Esophagus squamous epithelium (tissue), 5 donors: ENCODE results near the gene AK8. TPM values are rescaled to one million over a fixed set of nuclear protein-coding genes. Genes with fewer than 3 reads are reported as not detected.

Experiments used
- DNase-seq: peaks from one replicate; lab custom pipeline; 2025; lab: John Stamatoyannopoulos, UW
- H3K27ac ChIP-seq, 4 donors: fragments of 200-600 bp; sonication (generic); one replicate each; pipeline ENCODE4 v1.5.1; 2016 to 2019; ENCODE audit warnings: mild to moderate bottlenecking in 1 of 4
- H3K27me3 ChIP-seq, 4 donors: fragments of 200-600 bp; sonication (generic); 1 replicate in 3 of 4; 2 replicates in 1 of 4; pipeline versions ENCODE4 v1.5.1 to v1.6.0; 2017 to 2021; ENCODE audit warnings: antibody characterized with exemption in 1 of 4
- H3K36me3 ChIP-seq, 3 donors: fragments of 200-600 bp; sonication (generic); one replicate each; pipeline ENCODE4 v1.5.1; 2016 to 2019
- H3K4me1 ChIP-seq, 3 donors: fragments of 200-600 bp; sonication (generic); one replicate each; pipeline ENCODE4 v1.5.1; 2017 to 2019
- H3K4me3 ChIP-seq, 4 donors: fragments of 200-600 bp; sonication (generic); 1 replicate in 3 of 4; 2 replicates in 1 of 4; pipeline ENCODE4 v1.5.1; 2016 to 2019; ENCODE audit warnings: mild to moderate bottlenecking in 2 of 4, moderate library complexity in 1 of 4
- H3K9me3 ChIP-seq, 3 donors: fragments of 200-600 bp; sonication (generic); one replicate each; pipeline ENCODE4 v1.5.1; 2016 to 2019
- POLR2A ChIP-seq, 4 donors: fragments of 450-650 bp; IDR thresholded peaks; one replicate each; pipeline ENCODE4 v1.6.1; 2017; ENCODE audit warnings: antibody characterized with exemption in 4 of 4, mild to moderate bottlenecking in 4 of 4, moderate library complexity in 3 of 4
- WGBS, 2 donors: methylation state at CpG; one replicate each; pipeline ENCODE4 v1.1.5; 2018; 5-methylcytosine and 5-hydroxymethylcytosine counted together
- intact Hi-C: fragments of 100-400 bp; cut with DNase I; formaldehyde crosslinking; loops from one replicate; pipeline ENCODE4 v1.15.0; 2022
- total RNA-seq, 4 donors: library from RNA; depleted of rRNA; stranded (reverse); fragments of >200 nt; gene quantifications; one replicate each; pipeline ENCODE4 v1.1.0, GENCODE V29; 2016
- TF ChIP-seq, protein P1 (sequence below), 6 experiments: fragments of 450-650 bp in 4 of 6; fragments of 200-600 bp in 2 of 6; sonication (generic) in 2 of 6; IDR thresholded peaks; one replicate each; pipeline ENCODE4 v1.5.1; 2016 to 2019; ENCODE audit warnings: antibody characterized with exemption in 6 of 6, mild to moderate bottlenecking in 4 of 6, moderate library complexity in 4 of 6
- donor health status: DM: yes; HTN: yes; CAD: no.

Gene AK8
- total RNA-seq, 4 donors from 2014 or later, result 0.38 to 1.1 (median 0.48) TPM; not detected in 1

GRCh38 chr9:132762896-132763295 is 115.2 kb downstream of the AK8 start:
- H3K27me3 ChIP-seq, result no peaks in the 10 kb centered on the region
- no peaks in the 10 kb centered on the region for H3K4me1 ChIP-seq
- TF ChIP-seq POLR2A (IDR thresholded peaks at IDR 0.05), result no peak
- TF ChIP-seq, protein P1, sequence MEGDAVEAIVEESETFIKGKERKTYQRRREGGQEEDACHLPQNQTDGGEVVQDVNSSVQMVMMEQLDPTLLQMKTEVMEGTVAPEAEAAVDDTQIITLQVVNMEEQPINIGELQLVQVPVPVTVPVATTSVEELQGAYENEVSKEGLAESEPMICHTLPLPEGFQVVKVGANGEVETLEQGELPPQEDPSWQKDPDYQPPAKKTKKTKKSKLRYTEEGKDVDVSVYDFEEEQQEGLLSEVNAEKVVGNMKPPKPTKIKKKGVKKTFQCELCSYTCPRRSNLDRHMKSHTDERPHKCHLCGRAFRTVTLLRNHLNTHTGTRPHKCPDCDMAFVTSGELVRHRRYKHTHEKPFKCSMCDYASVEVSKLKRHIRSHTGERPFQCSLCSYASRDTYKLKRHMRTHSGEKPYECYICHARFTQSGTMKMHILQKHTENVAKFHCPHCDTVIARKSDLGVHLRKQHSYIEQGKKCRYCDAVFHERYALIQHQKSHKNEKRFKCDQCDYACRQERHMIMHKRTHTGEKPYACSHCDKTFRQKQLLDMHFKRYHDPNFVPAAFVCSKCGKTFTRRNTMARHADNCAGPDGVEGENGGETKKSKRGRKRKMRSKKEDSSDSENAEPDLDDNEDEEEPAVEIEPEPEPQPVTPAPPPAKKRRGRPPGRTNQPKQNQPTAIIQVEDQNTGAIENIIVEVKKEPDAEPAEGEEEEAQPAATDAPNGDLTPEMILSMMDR (IDR thresholded peaks at IDR 0.05), result no peak
- WGBS, 2 donors, result 82 to 92% methylated on average over 4 of the region's 4 CpGs
- no peak overlapping the region for H3K4me3 ChIP-seq
- no peak overlapping the region for H3K27ac ChIP-seq
- H3K36me3 ChIP-seq, result no peaks in the 10 kb centered on the region
- intact Hi-C loops, result no loop called here
- no peak for DNase-seq
- no peaks in the 10 kb centered on the region for H3K9me3 ChIP-seq

DNA sequence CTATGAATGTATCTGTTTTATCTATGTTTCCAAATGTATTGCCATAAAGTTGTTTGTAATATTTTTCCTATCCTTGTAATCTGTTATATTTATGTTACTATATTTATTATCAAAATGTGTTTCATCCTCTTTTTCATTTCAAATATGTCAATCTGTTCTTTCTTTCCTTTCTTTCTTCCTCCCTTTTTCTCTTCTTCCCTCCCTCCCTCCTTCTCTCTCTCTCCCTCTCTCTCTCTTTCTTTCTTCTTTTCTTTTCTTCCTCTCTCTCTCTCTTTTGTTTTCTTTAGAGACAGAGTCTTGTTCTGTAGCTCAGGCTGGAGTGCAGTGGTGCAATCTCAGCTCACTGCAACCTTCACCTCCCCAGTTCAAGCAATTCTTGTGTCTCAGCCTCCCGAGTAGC is 116.5 kb downstream of the AK8 start:
- H3K36me3 ChIP-seq, result no peaks in the 10 kb centered on the region
- WGBS, 2 donors, result 69 to 88% methylated on average over 1 of the region's 1 CpG
- no peak for DNase-seq
- H3K27ac ChIP-seq, result no peak overlapping the region
- H3K9me3 ChIP-seq, result no peaks in the 10 kb centered on the region
- TF ChIP-seq POLR2A (IDR thresholded peaks at IDR 0.05), result no peak
- TF ChIP-seq, protein P1 (IDR thresholded peaks at IDR 0.05), result no peak
- H3K27me3 ChIP-seq, result no peaks in the 10 kb centered on the region
- no peaks in the 10 kb centered on the region for H3K4me1 ChIP-seq
- intact Hi-C loops, result no loop called here
- H3K4me3 ChIP-seq, result no peak overlapping the region

GRCh38 chr9:132760057-132760456 is 118.0 kb downstream of the AK8 start:
- no peak overlapping the region for H3K4me3 ChIP-seq
- WGBS, 2 donors, result 72 to 76% methylated on average over 1 of the region's 1 CpG
- TF ChIP-seq, protein P1 (IDR thresholded peaks at IDR 0.05), result no peak
- TF ChIP-seq POLR2A (IDR thresholded peaks at IDR 0.05), result no peak
- H3K27me3 ChIP-seq, result no peaks in the 10 kb centered on the region
- no peaks in the 10 kb centered on the region for H3K9me3 ChIP-seq
- no peaks in the 10 kb centered on the region for H3K36me3 ChIP-seq
- intact Hi-C loops, result no loop called here
- DNase-seq, result no peak
- no peak overlapping the region for H3K27ac ChIP-seq
- no peaks in the 10 kb centered on the region for H3K4me1 ChIP-seq

GRCh38 chr9:132757016-132757415 is 121.1 kb downstream of the AK8 start:
- H3K27me3 ChIP-seq, result no peaks in the 10 kb centered on the region
- no peaks in the 10 kb centered on the region for H3K36me3 ChIP-seq
- H3K9me3 ChIP-seq, result no peaks in the 10 kb centered on the region
- peaks cover 0 to 17% (median 0%) of the 10 kb centered on the region in 3 donors for H3K4me1 ChIP-seq
- intact Hi-C loops, result no loop called here
- H3K27ac ChIP-seq, result no peak overlapping the region
- no peak for TF ChIP-seq POLR2A (IDR thresholded peaks at IDR 0.05)
- no peak for DNase-seq
- 87 to 98% methylated on average over 10 to 12 of the region's 18 CpGs for WGBS, 2 donors
- no peak overlapping the region for H3K4me3 ChIP-seq

- Histone ChIP-seq H3K4me1 (peaks cover 0 to 17% (median 0%) of the 10 kb centered on the region in 3 donors), H3K36me3 (no peaks in the 10 kb centered on the region), H3K9me3 (no peaks in the 10 kb centered on the region), H3K4me3 (no peak overlapping the region), H3K27me3 (no peaks in the 10 kb centered on the region), H3K27ac (no peak overlapping the region)
- TF ChIP-seq, protein P1 (IDR thresholded peaks at IDR 0.05), result no peak
- no peak for TF ChIP-seq POLR2A (IDR thresholded peaks at IDR 0.05)
- DNase-seq, result no peak
- intact Hi-C loops, result no loop called here
- WGBS, 2 donors, result 75 to 78% methylated on average over 14 to 17 of the region's 18 CpGs
These were observed 121.8 kb downstream of the AK8 start for GRCh38 chr9:132756214-132756845.
